H1 (cell line): ENCODE data around the gene PKD1L1. TPM values are rescaled to one million over a fixed set of nuclear protein-coding genes. Genes with fewer than 3 reads are reported as not detected.

Experiments
- CTCF ChIA-PET: fragments of 300-600 bp; sonication (Branson Sonifier 250); formaldehyde crosslinking; loops from one replicate; lab custom pipeline; 2021; ENCODE audit not compliant: partially characterized antibody; lab: Charles Lee
- POLR2A ChIA-PET: fragments of 300-600 bp; sonication (Branson Sonifier 250); formaldehyde crosslinking; loops from one replicate; lab custom pipeline; 2021; ENCODE audit warnings: inconsistent platforms; ENCODE audit not compliant: partially characterized antibody; lab: Charles Lee
- DNase-seq, 2 experiments: peaks; one replicate each; pipeline versions ENCODE4 v3.0.0 to v3.0.0-alpha.2; 2010 to 2022; ENCODE audit warnings: low spot score in 2 of 2, low read depth in 1 of 2, mixed read lengths in 1 of 2
- FAIRE-seq: peaks from 2 replicates; lab custom pipeline; 2011; peaks lifted over from hg19 to GRCh38; lab: Jason Lieb, UNC
- H2AFZ ChIP-seq: 2 replicates; pipeline ENCODE4 v1.8.1; 2012; ENCODE audit warnings: low read length, inconsistent platforms
- H2AK5ac ChIP-seq: 2 replicates; pipeline ENCODE4 v1.6.1; 2013; ENCODE audit warnings: low read depth, low read length
- H2BK120ac ChIP-seq: replicated peaks from 2 replicates; pipeline ENCODE3; 2013; ENCODE audit warnings: low read depth, low read length, inconsistent platforms
- H2BK12ac ChIP-seq: 2 replicates; pipeline ENCODE4 v1.6.1; 2013; ENCODE audit warnings: low read depth, low read length
- H2BK15ac ChIP-seq: 2 replicates; pipeline ENCODE4 v1.6.1; 2013; ENCODE audit warnings: low read length
- H2BK20ac ChIP-seq: 2 replicates; pipeline ENCODE4 v1.6.1; 2013; ENCODE audit warnings: low read length
- H2BK5ac ChIP-seq: 2 replicates; pipeline ENCODE4 v1.6.1; 2013; ENCODE audit warnings: low read depth, low read length
- H3K14ac ChIP-seq: 2 replicates; pipeline ENCODE4 v1.6.1; 2013; ENCODE audit warnings: inconsistent platforms; ENCODE audit not compliant: insufficient read length
- H3K18ac ChIP-seq: 2 replicates; pipeline ENCODE4 v1.6.1; 2013; ENCODE audit warnings: low read length; ENCODE audit errors: extremely low read depth
- H3K23ac ChIP-seq: 2 replicates; pipeline ENCODE4 v1.6.1; 2013; ENCODE audit warnings: inconsistent platforms; ENCODE audit not compliant: insufficient read length
- H3K23me2 ChIP-seq: 2 replicates; pipeline ENCODE4 v1.6.1; 2013; ENCODE audit warnings: low read depth, low read length
- H3K27ac ChIP-seq: 2 replicates; pipeline ENCODE4 v1.6.1; 2011; ENCODE audit warnings: low read depth, low read length, inconsistent platforms
- H3K27me3 ChIP-seq, 4 experiments: replicated peaks in 1 of 4; 1 replicate in 1 of 4; 2 replicates in 3 of 4; pipeline versions ENCODE4 v1.6.1 to v1.8.1; 2011 to 2013; ENCODE audit warnings: low read length in 3 of 4, mild to moderate bottlenecking in 3 of 4, inconsistent platforms in 2 of 4, mixed read lengths in 2 of 4, moderate library complexity in 1 of 4; ENCODE audit not compliant: control insufficient read depth in 3 of 4, insufficient read depth in 3 of 4; ENCODE audit errors: extremely low read depth in 1 of 4
- H3K36me3 ChIP-seq, 4 experiments: 2 replicates each; pipeline versions ENCODE4 v1.6.1 to v1.8.1; 2011 to 2013; ENCODE audit warnings: mild to moderate bottlenecking in 4 of 4, low read length in 3 of 4, moderate library complexity in 2 of 4, control low read depth in 1 of 4, inconsistent platforms in 1 of 4; ENCODE audit not compliant: insufficient read depth in 4 of 4, control insufficient read depth in 2 of 4
- H3K4ac ChIP-seq: replicated peaks from 2 replicates; pipeline ENCODE3; 2013; ENCODE audit warnings: low read length, low read depth, mixed read lengths, inconsistent platforms; ENCODE audit not compliant: insufficient read length
- H3K4me1 ChIP-seq, 4 experiments: replicated peaks in 1 of 4; 1 replicate in 1 of 4; 2 replicates in 3 of 4; pipeline versions ENCODE4 v1.6.1 to v1.8.1; 2011 to 2013; ENCODE audit warnings: low read length in 3 of 4, inconsistent platforms in 2 of 4, mixed read lengths in 1 of 4; ENCODE audit not compliant: insufficient read depth in 4 of 4, control insufficient read depth in 3 of 4
- H3K4me2 ChIP-seq, 2 experiments: 2 replicates each; pipeline versions ENCODE4 v1.6.1 to v1.8.1; 2011 to 2013; ENCODE audit warnings: low read depth in 2 of 2, low read length in 2 of 2, control low read depth in 1 of 2, inconsistent platforms in 1 of 2, mild to moderate bottlenecking in 1 of 2; ENCODE audit not compliant: insufficient read depth in 1 of 2
- H3K4me3 ChIP-seq, 4 experiments: fragments of 200-600, 300-600 bp in 1 of 4; sonication (generic), shearing (Covaris generic), sonication (Bioruptor Twin) in 1 of 4; 2 replicates each; pipeline versions ENCODE4 v1.5.1 to v1.8.1; 2011 to 2016; ENCODE audit warnings: low read length in 4 of 4, low read depth in 3 of 4, control low read depth in 2 of 4, inconsistent platforms in 2 of 4, mild to moderate bottlenecking in 2 of 4, mixed read lengths in 1 of 4, moderate library complexity in 1 of 4; ENCODE audit not compliant: insufficient read depth in 2 of 4; ENCODE audit errors: extremely low read depth in 1 of 4
- H3K56ac ChIP-seq: replicated peaks from 2 replicates; pipeline ENCODE3; 2013; ENCODE audit warnings: low read depth, mild to moderate bottlenecking, mixed read lengths, low read length, inconsistent platforms; ENCODE audit not compliant: insufficient read length
- H3K79me1 ChIP-seq: 2 replicates; pipeline ENCODE4 v1.6.1; 2013; ENCODE audit warnings: low read depth, low read length, control low read depth
- H3K79me2 ChIP-seq, 2 experiments: 2 replicates each; pipeline versions ENCODE4 v1.6.1 to v1.8.1; 2012 to 2013; ENCODE audit warnings: low read length in 2 of 2, mild to moderate bottlenecking in 2 of 2, inconsistent platforms in 1 of 2; ENCODE audit not compliant: insufficient read depth in 2 of 2, control insufficient read depth in 1 of 2
- H3K9ac ChIP-seq, 4 experiments: replicated peaks in 1 of 4; 1 replicate in 1 of 4; 2 replicates in 3 of 4; pipeline versions ENCODE4 v1.6.1 to v1.8.1; 2011 to 2013; ENCODE audit warnings: low read depth in 3 of 4, low read length in 3 of 4, control low read depth in 2 of 4, mild to moderate bottlenecking in 2 of 4, moderate library complexity in 2 of 4, inconsistent platforms in 1 of 4; ENCODE audit errors: extremely low read depth in 1 of 4
- H3K9me3 ChIP-seq, 2 experiments: 2 replicates each; pipeline versions ENCODE4 v1.6.1 to v1.8.1; 2012 to 2013; ENCODE audit warnings: mild to moderate bottlenecking in 2 of 2, moderate library complexity in 2 of 2, control low read depth in 1 of 2, inconsistent platforms in 1 of 2, low read depth in 1 of 2, low read length in 1 of 2, mixed read lengths in 1 of 2; ENCODE audit not compliant: insufficient read depth in 2 of 2
- H4K20me1 ChIP-seq, 2 experiments: replicated peaks in 1 of 2; 2 replicates each; pipeline versions ENCODE3 to v1.8.1; 2011 to 2013; ENCODE audit warnings: inconsistent platforms in 2 of 2, low read length in 2 of 2, mild to moderate bottlenecking in 1 of 2; ENCODE audit not compliant: insufficient read depth in 2 of 2, control insufficient read depth in 1 of 2
- H4K5ac ChIP-seq: 2 replicates; pipeline ENCODE4 v1.6.1; 2013; ENCODE audit warnings: low read length, low read depth, mixed read lengths, inconsistent platforms; ENCODE audit not compliant: insufficient read length
- H4K8ac ChIP-seq: 2 replicates; pipeline ENCODE4 v1.8.0; 2013; ENCODE audit warnings: mild to moderate bottlenecking, moderate library complexity, low read length, inconsistent platforms; ENCODE audit not compliant: insufficient read depth; ENCODE audit errors: extremely low read depth
- H4K91ac ChIP-seq: replicated peaks from 2 replicates; pipeline ENCODE3; 2013; ENCODE audit warnings: low read length, mixed read lengths, inconsistent platforms; ENCODE audit not compliant: insufficient read length
- ASH2L ChIP-seq: fragments of 200-600, 300-600 bp; sonication (generic); IDR thresholded peaks from one replicate; pipeline ENCODE4 v1.7.1; 2017; ENCODE audit warnings: low read length
- BCL11A ChIP-seq, 2 experiments: IDR thresholded peaks; one replicate each; pipeline ENCODE4 v1.6.1; 2011; ENCODE audit warnings: low read depth in 2 of 2, low read length in 2 of 2, mild to moderate bottlenecking in 2 of 2
- CREB1 ChIP-seq: IDR thresholded peaks from 2 replicates; pipeline ENCODE4 v1.6.1; 2012; ENCODE audit warnings: inconsistent platforms
- FOSL1 ChIP-seq: IDR thresholded peaks from 2 replicates; pipeline ENCODE4 v1.6.1; 2011; ENCODE audit warnings: mild to moderate bottlenecking, low read depth, low read length, moderate library complexity; ENCODE audit not compliant: insufficient read depth
- KDM4A ChIP-seq: IDR thresholded peaks from one replicate; pipeline ENCODE4 v1.7.1; 2012; ENCODE audit warnings: low read depth, mild to moderate bottlenecking, moderate library complexity, low read length, inconsistent platforms; ENCODE audit not compliant: severe bottlenecking
- MAFK ChIP-seq: IDR thresholded peaks from 2 replicates; pipeline ENCODE4 v1.6.1; 2012; ENCODE audit warnings: low read depth, mild to moderate bottlenecking, improper control_type of control experiment, low read length
- RBBP5 ChIP-seq: IDR thresholded peaks from 2 replicates; pipeline ENCODE4 v1.7.1; 2012; ENCODE audit warnings: low read depth, mild to moderate bottlenecking, inconsistent platforms, low read length, moderate library complexity, borderline replicate concordance
- RFX5 ChIP-seq: IDR thresholded peaks from 2 replicates; pipeline ENCODE4 v1.6.1; 2011; ENCODE audit warnings: low read depth, low read length, improper control_type of control experiment, borderline replicate concordance
- SAP30 ChIP-seq: fragments of 300-600 bp; sonication (generic); IDR thresholded peaks from 2 replicates; pipeline ENCODE4 v1.7.1; 2012; ENCODE audit warnings: low read length, moderate library complexity, mild to moderate bottlenecking, inconsistent platforms; ENCODE audit not compliant: insufficient read depth, insufficient replicate concordance
- SRF ChIP-seq: IDR thresholded peaks from 2 replicates; pipeline ENCODE4 v1.6.1; 2011; ENCODE audit warnings: mild to moderate bottlenecking, low read depth, low read length, moderate library complexity
- WGBS, 2 experiments: shearing (Covaris generic) in 1 of 2; methylation state at CpG; one replicate each; pipeline versions ENCODE4 v1.1.6 to v1.1.7; 2013 to 2015; ENCODE audit warnings: low lambda C conversion rate in 2 of 2, mixed read lengths in 2 of 2, inconsistent platforms in 1 of 2, low coverage in 1 of 2, missing lambda C conversion rate in 1 of 2; ENCODE audit not compliant: insufficient replicate concordance in 2 of 2, insufficient coverage in 1 of 2, insufficient read length in 1 of 2; ENCODE audit errors: extremely low coverage in 1 of 2, missing lambda C conversion rate in 1 of 2; 5-methylcytosine and 5-hydroxymethylcytosine counted together
- polyA plus RNA-seq, 7 experiments: library from polyadenylated mRNA; depleted of rRNA in 3 of 7; stranded (reverse) in 5 of 7; unstranded in 2 of 7; fragments of >200 nt in 5 of 7; fragments of 200-250 nt in 2 of 7; gene quantifications; 1 replicate in 5 of 7; 2 replicates in 1 of 7; 4 replicates in 1 of 7; pipeline versions ENCODE4 v1.2.1 to v1.2.3, GENCODE V29; 2011 to 2013; ENCODE audit warnings: missing spikeins in 2 of 7, mixed read lengths in 2 of 7
- total RNA-seq: library from RNA; stranded (reverse); fragmentation: NEBNext Ultra II Directional; extraction: Animal tissue kit (Norgen Biotek cat#: 25700); gene quantifications from 2 replicates; pipeline ENCODE4 v1.2.1, GENCODE V29; 2021

Gene PKD1L1
- total and polyA plus RNA-seq, 2 of the 8 experiments (the other 6 are each of a cell fraction or from before 2014, with no cell fraction given), result 0.22 to 0.35 TPM

DNA sequence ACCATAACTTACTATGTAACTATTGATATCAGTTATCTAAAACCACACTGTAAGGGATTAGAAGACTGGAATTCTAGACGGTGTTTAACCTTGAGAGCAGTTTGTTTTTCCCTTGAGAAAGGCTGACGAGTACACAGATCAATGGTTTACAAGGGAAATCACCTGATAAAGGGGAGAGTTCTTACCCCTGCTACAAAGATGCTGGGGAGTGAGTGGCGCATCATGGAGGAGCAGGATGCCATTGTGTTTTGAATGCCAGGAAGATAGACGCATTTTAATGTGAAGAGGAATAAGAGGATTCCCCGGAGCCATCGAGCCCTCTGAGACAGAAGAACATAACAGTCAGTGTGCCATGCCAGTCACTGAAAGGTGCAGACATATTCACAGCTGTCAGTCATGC is 145.2 kb downstream of the PKD1L1 start:
- Histone ChIP-seq H3K9me3 (no peaks in the 10 kb centered on the region), H3K23ac (no peak overlapping the region), H3K79me1 (no peaks in the 10 kb centered on the region), H3K4me3 (no peak overlapping the region), H2BK120ac (no peak overlapping the region), H3K14ac (no peak overlapping the region)
- CTCF ChIA-PET, result interaction anchor here (1.0 to 1.6 kb wide), 6 partner anchors 11 to 537 kb away, joined by 3 to 4 read pairs (median 4); no protein-coding TSS in a partner anchor
- no peak for FAIRE-seq
- 93% methylated on average over 6 of the region's 6 CpGs; no CpG with 5 or more reads in 1 of the 2 experiments for WGBS, 2 experiments
- TF ChIP-seq BCL11A (IDR thresholded peaks at IDR 0.05; ENCODE audit: low read depth in 2 of 2, low read length in 2 of 2) (no peak), CREB1 (no peak), MAFK (no peak), ASH2L (no peak), RBBP5 (no peak), FOSL1 (no peak), KDM4A (no peak), SRF (no peak), RFX5 (no peak), SAP30 (no peak)
- TF ChIP-seq, all 59 proteins: peak for 0
- no peak overlapping the region for H2AK5ac ChIP-seq
- no peak overlapping the region for H3K4ac ChIP-seq
- no peak overlapping the region for H2BK12ac ChIP-seq
- no peak overlapping the region for H3K9ac ChIP-seq
- H2BK5ac ChIP-seq, result no peak overlapping the region
- POLR2A ChIA-PET, result no interaction called here
- H3K23me2 ChIP-seq, result no peaks in the 10 kb centered on the region
- no peak overlapping the region for H3K4me2 ChIP-seq
- no peak overlapping the region for H2AFZ ChIP-seq
- DNase-seq, result no peak
- H3K27me3 ChIP-seq, result no peaks in the 10 kb centered on the region
- no peak overlapping the region for H4K91ac ChIP-seq
- no peak overlapping the region for H2BK20ac ChIP-seq
- no peak overlapping the region for H4K8ac ChIP-seq
- no peaks in the 10 kb centered on the region for H3K36me3 ChIP-seq
- H4K5ac ChIP-seq, result no peak overlapping the region
- H2BK15ac ChIP-seq, result no peak overlapping the region
- no peak overlapping the region for H3K56ac ChIP-seq
- H3K18ac ChIP-seq, result no peak overlapping the region
- H3K79me2 ChIP-seq, result no peaks in the 10 kb centered on the region
- H4K20me1 ChIP-seq, result no peaks in the 10 kb centered on the region
- no peaks in the 10 kb centered on the region for H3K4me1 ChIP-seq
- H3K27ac ChIP-seq, result no peak overlapping the region
